OCI-LY7 (cell line): ENCODE data around the gene ADAMTS17.

Experiments
- EZH2phosphoT487 ChIP-seq: fragments of 200-600 bp; sonication (generic); IDR thresholded peaks from 2 replicates; pipeline ENCODE4 v1.6.1; 2018; ENCODE audit warnings: low read depth, borderline replicate concordance, mild to moderate bottlenecking, mixed run types, antibody characterized with exemption, low read length, moderate library complexity, mixed read lengths
- TF ChIP-seq, protein P1 (sequence below): fragments of 200-600 bp; sonication (generic); conservative IDR thresholded peaks from 2 replicates; pipeline ENCODE4 v1.5.1; 2014; ENCODE audit warnings: mild to moderate bottlenecking, antibody characterized with exemption, low read length, moderate library complexity, mixed read lengths

DNA sequence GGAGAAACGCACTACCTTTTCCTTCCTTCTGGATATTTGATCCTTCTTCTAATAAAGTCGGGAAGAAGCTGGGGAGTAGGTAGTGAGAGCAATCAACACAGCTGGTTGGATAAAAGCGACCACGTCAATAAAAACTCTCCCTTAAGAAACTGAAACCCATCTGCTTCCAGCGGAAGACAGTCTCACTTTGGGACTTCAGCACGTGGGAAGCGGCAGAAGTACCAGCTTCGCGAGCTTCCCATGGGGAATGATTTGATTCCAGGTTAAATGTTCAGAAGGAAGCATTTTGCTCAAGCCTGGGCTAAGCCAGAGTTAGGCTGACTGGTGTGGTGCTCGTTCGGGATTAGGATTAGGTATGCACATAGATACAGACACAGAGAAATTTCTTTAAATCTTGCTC, 346.2 kb downstream of the ADAMTS17 start:
- TF ChIP-seq, protein P1, sequence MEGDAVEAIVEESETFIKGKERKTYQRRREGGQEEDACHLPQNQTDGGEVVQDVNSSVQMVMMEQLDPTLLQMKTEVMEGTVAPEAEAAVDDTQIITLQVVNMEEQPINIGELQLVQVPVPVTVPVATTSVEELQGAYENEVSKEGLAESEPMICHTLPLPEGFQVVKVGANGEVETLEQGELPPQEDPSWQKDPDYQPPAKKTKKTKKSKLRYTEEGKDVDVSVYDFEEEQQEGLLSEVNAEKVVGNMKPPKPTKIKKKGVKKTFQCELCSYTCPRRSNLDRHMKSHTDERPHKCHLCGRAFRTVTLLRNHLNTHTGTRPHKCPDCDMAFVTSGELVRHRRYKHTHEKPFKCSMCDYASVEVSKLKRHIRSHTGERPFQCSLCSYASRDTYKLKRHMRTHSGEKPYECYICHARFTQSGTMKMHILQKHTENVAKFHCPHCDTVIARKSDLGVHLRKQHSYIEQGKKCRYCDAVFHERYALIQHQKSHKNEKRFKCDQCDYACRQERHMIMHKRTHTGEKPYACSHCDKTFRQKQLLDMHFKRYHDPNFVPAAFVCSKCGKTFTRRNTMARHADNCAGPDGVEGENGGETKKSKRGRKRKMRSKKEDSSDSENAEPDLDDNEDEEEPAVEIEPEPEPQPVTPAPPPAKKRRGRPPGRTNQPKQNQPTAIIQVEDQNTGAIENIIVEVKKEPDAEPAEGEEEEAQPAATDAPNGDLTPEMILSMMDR, result no peak
- TF ChIP-seq EZH2phosphoT487, result no peak
